Stomach (tissue), 9 donors: ENCODE results near the gene TEDC2. TPM values are rescaled to one million over a fixed set of nuclear protein-coding genes. Genes with fewer than 3 reads are reported as not detected.

Source experiments
- DNase-seq, 2 donors: peaks; one replicate each; pipeline versions ENCODE4 v3.0.0 to v3.0.0-alpha.2; 2013 to 2019
- H3K27ac ChIP-seq, 5 donors: fragments of 200-600 bp in 4 of 5; sonication (generic) in 4 of 5; one replicate each; pipeline ENCODE4 v1.5.1; 2013 to 2019; ENCODE audit warnings: mild to moderate bottlenecking in 1 of 5, moderate library complexity in 1 of 5
- H3K27me3 ChIP-seq, 3 donors: fragments of 200-600 bp; sonication (generic); one replicate each; pipeline ENCODE4 v1.5.1; 2017 to 2019; ENCODE audit warnings: mixed run types in 1 of 3
- H3K36me3 ChIP-seq, 4 donors: fragments of 200-600 bp; sonication (generic); 1 replicate in 3 of 4; 2 replicates in 1 of 4; pipeline ENCODE4 v1.5.1; 2016 to 2019
- H3K4me1 ChIP-seq, 4 donors: fragments of 200-600 bp; sonication (generic); one replicate each; pipeline ENCODE4 v1.5.1; 2016 to 2019
- H3K4me3 ChIP-seq, 4 donors: fragments of 200-600 bp; sonication (generic) in 3 of 4; one replicate each; pipeline ENCODE4 v1.5.1; 2016 to 2019; ENCODE audit warnings: mild to moderate bottlenecking in 1 of 4
- H3K9me3 ChIP-seq, 4 donors: fragments of 200-600 bp; sonication (generic); one replicate each; pipeline ENCODE4 v1.5.1; 2016 to 2019
- EP300 ChIP-seq: sonication (generic); formaldehyde crosslinking; IDR thresholded peaks from one replicate; pipeline ENCODE4 v1.6.1; 2017; ENCODE audit warnings: antibody characterized with exemption
- POLR2A ChIP-seq, 4 donors: fragments of 450-650 bp; IDR thresholded peaks; one replicate each; pipeline ENCODE4 v1.6.1; 2016; ENCODE audit warnings: antibody characterized with exemption in 4 of 4, control low read depth in 2 of 4, mild to moderate bottlenecking in 1 of 4, moderate library complexity in 1 of 4
- POLR2AphosphoS5 ChIP-seq, 3 donors: sonication (generic); formaldehyde crosslinking; IDR thresholded peaks; one replicate each; pipeline ENCODE4 v1.6.1; 2016; ENCODE audit warnings: antibody characterized with exemption in 3 of 3
- WGBS, 5 donors: extraction: QIAGEN DNeasy Blood & Tissue Kit in 3 of 5; methylation state at CpG; one replicate each; pipeline versions ENCODE4 v1.1.5 to v1.1.7; 2013 to 2018; 5-methylcytosine and 5-hydroxymethylcytosine counted together
- intact Hi-C: fragments of 100-400 bp; cut with DNase I; formaldehyde crosslinking; loops from one replicate; pipeline ENCODE4 v1.15.1; 2023; ENCODE audit warnings: low total_unique reads
- polyA plus RNA-seq, 3 donors: library from polyadenylated mRNA; stranded (reverse); fragments of 200-250 nt; gene quantifications; one replicate each; pipeline ENCODE4 v1.2.3, GENCODE V29; 2013
- total RNA-seq, 5 donors: library from RNA; depleted of rRNA; stranded (reverse); fragments of >200 nt; gene quantifications; one replicate each; pipeline versions ENCODE4 v1.1.0 to v1.2.3, GENCODE V29; 2014 to 2016
- TF ChIP-seq, protein P1 (sequence below), 7 experiments: fragments of 450-650 bp in 4 of 7; fragments of 200-600 bp in 3 of 7; sonication (generic) in 3 of 7; IDR thresholded peaks; one replicate each; pipeline ENCODE4 v1.5.1; 2016 to 2019; ENCODE audit warnings: antibody characterized with exemption in 7 of 7, control low read depth in 2 of 7, mild to moderate bottlenecking in 1 of 7
- donor health status: healthy with polysubstance abuse.
- donor health status: Bipolar disorder and iron deficiency.
- donor health status: healthy.

TEDC2 gene
- total and polyA plus RNA-seq, 8 donors = 1.3 to 3.8 (median 2.7) TPM; not detected in 3

DNA sequence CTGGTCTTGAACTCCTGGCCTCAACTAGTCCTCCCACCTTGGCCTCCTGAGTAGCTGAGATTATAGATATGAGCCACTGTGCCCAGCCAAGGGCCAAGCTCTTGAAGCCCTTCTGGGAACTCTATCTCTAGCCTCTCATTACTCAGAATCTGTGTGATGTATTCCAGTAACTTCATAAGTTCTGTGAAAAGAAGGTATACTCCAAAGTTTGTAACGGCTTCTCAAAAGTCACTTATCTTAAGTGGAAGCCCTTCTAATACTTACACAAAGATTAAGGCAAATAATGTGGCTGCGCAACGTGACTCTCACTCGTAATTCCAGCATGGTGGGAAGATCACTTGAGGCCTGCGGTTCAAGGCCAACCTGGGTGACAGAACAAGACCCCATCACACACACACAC lies 34.7 kb downstream of the TEDC2 start:
- intact Hi-C loops = loop anchor here (5.0 to 10.0 kb wide), 2 partner anchors 152 to 300 kb away; partner anchors contain the start of genes ABCA3 and CASKIN1
- Histone ChIP-seq H3K27ac (no peak overlapping the region), H3K4me1 (peaks cover 3 to 24% (median 15%) of the 10 kb centered on the region in 4 donors), H3K9me3 (no peaks in the 10 kb centered on the region), H3K36me3 (peaks cover 0 to 61% (median 48%) of the 10 kb centered on the region in 4 donors), H3K4me3 (no peak overlapping the region), H3K27me3 (no peaks in the 10 kb centered on the region)
- DNase-seq = no peak
- 79 to 93% (median 86%) methylated on average over 5 of the region's 5 CpGs for WGBS, 5 donors
- TF ChIP-seq POLR2A (IDR thresholded peaks at IDR 0.05) (no peak), POLR2AphosphoS5 (IDR thresholded peaks at IDR 0.05) (no peak), EP300 (no peak)
- TF ChIP-seq, protein P1, sequence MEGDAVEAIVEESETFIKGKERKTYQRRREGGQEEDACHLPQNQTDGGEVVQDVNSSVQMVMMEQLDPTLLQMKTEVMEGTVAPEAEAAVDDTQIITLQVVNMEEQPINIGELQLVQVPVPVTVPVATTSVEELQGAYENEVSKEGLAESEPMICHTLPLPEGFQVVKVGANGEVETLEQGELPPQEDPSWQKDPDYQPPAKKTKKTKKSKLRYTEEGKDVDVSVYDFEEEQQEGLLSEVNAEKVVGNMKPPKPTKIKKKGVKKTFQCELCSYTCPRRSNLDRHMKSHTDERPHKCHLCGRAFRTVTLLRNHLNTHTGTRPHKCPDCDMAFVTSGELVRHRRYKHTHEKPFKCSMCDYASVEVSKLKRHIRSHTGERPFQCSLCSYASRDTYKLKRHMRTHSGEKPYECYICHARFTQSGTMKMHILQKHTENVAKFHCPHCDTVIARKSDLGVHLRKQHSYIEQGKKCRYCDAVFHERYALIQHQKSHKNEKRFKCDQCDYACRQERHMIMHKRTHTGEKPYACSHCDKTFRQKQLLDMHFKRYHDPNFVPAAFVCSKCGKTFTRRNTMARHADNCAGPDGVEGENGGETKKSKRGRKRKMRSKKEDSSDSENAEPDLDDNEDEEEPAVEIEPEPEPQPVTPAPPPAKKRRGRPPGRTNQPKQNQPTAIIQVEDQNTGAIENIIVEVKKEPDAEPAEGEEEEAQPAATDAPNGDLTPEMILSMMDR (IDR thresholded peaks at IDR 0.05) = no peak

DNA sequence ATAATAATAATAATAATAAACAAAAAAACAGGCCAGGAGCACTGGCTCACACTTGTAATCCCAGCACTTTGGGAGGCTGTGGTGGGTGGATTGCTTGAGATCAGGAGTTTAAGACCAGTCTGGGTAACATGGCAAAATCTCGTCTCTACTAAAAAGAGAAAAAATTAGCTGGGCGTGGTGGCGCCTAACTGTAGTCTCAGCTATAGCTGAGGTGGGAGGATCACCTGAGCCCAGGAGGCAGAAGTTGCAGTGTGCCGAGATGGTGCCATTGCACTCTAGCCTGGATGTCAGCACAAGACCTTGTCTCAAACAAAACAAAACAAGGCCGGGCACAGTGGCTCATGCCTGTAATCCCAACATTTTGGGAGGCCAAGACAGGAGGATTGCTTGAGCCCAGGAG lies 35.1 kb downstream of the TEDC2 start:
- peaks cover 3 to 24% (median 15%) of the 10 kb centered on the region in 4 donors for H3K4me1 ChIP-seq
- H3K4me3 ChIP-seq = no peak overlapping the region
- no peak for DNase-seq
- no peak overlapping the region for H3K27ac ChIP-seq
- peaks cover 0 to 61% (median 51%) of the 10 kb centered on the region in 4 donors for H3K36me3 ChIP-seq
- TF ChIP-seq, protein P1 (IDR thresholded peaks at IDR 0.05) = no peak
- TF ChIP-seq POLR2AphosphoS5 (IDR thresholded peaks at IDR 0.05) (no peak), POLR2A (IDR thresholded peaks at IDR 0.05) (no peak), EP300 (no peak)
- WGBS, 5 donors = 92 to 95% (median 95%) methylated on average over 5 of the region's 5 CpGs
- no peaks in the 10 kb centered on the region for H3K9me3 ChIP-seq
- intact Hi-C loops = loop anchor here (5.0 to 10.0 kb wide), 2 partner anchors 153 to 300 kb away; partner anchors contain the start of genes ABCA3 and CASKIN1
- no peaks in the 10 kb centered on the region for H3K27me3 ChIP-seq

DNA sequence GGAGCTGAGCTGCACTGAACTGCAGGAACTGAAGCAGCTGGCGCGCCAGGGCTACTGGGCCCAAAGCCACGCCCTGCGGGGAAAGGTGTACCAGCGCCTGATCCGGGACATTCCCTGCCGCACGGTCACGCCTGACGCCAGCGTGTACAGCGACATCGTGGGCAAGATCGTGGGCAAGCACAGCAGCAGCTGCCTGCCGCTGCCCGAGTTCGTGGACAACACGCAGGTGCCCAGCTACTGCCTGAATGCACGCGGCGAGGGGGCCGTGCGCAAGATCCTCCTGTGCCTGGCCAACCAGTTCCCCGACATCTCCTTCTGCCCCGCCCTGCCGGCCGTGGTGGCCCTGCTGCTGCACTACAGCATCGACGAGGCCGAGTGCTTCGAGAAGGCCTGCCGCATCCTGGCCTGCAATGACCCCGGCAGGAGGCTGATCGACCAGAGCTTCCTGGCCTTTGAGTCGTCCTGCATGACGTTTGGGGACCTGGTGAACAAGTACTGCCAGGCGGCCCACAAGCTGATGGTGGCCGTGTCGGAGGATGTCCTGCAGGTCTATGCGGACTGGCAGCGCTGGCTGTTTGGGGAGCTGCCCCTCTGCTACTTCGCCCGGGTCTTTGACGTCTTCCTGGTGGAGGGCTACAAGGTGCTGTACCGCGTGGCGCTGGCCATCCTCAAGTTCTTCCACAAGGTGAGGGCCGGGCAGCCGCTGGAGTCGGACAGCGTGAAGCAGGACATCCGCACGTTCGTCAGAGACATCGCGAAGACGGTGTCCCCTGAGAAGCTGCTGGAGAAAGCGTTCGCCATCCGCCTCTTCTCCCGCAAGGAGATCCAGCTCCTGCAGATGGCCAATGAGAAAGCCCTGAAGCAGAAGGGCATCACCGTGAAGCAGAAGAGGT lies 36.6 kb downstream of the TEDC2 start:
- Histone ChIP-seq H3K9me3 (no peaks in the 10 kb centered on the region), H3K27me3 (no peaks in the 10 kb centered on the region), H3K4me3 (no peak overlapping the region), H3K36me3 (peaks cover 0 to 57% (median 42%) of the 10 kb centered on the region in 4 donors), H3K27ac (no peak overlapping the region), H3K4me1 (peaks cover 10 to 32% (median 22%) of the 10 kb centered on the region in 4 donors)
- DNase-seq = no peak
- TF ChIP-seq, protein P1 (IDR thresholded peaks at IDR 0.05) = no peak
- TF ChIP-seq POLR2A (IDR thresholded peaks at IDR 0.05) (no peak), EP300 (no peak), POLR2AphosphoS5 (IDR thresholded peaks at IDR 0.05) (no peak)
- 92 to 95% (median 94%) methylated on average over 30 to 62 of the region's 62 CpGs for WGBS, 5 donors
- intact Hi-C loops = loop anchor here (5.0 to 10.0 kb wide), 2 partner anchors 154 to 302 kb away; partner anchors contain the start of genes ABCA3 and CASKIN1

DNA sequence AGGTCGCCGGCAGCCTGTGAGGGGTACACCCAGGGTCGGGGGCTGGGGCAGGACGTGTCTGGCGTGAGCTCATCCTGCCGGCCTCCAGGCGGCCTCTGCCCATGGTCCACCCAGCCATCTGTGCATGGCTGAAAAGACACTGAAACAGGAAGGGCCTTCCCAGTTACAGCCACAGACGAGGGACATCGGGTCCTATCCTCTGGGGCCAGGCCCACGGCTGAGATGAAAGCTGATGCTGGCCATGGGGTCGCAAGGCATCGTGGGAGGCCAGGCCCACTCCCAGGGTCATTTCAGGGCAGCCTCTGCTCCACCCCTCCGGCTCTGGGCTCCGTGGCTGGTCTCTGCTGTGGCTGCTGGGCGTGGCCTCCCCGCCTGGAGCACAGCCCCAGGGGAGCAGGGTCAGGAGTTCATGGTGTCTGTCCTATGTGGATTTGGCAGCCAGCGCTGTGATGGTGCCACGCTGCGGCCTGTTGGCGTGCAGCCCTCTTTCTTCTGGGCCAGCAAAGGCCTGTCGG lies 37.3 kb downstream of the TEDC2 start:
- peaks cover 0 to 57% (median 41%) of the 10 kb centered on the region in 4 donors for H3K36me3 ChIP-seq
- H3K27ac ChIP-seq = peak overlapping the region in 1 of 5 donors; percentile 24
- DNase-seq = no peak
- H3K4me3 ChIP-seq = no peak overlapping the region
- intact Hi-C loops = loop anchor here (5.0 to 10.0 kb wide), 2 partner anchors 155 to 302 kb away; partner anchors contain the start of genes ABCA3 and CASKIN1
- 36 to 63% (median 60%) methylated on average over 6 to 21 of the region's 21 CpGs for WGBS, 5 donors
- H3K4me1 ChIP-seq = peaks cover 14 to 39% (median 28%) of the 10 kb centered on the region in 4 donors
- TF ChIP-seq, protein P1 (IDR thresholded peaks at IDR 0.05) = no peak
- no peak for TF ChIP-seq EP300
- TF ChIP-seq POLR2A (IDR thresholded peaks at IDR 0.05) = no peak
- no peaks in the 10 kb centered on the region for H3K9me3 ChIP-seq
- no peaks in the 10 kb centered on the region for H3K27me3 ChIP-seq
